ENCODE measurements around the gene SAPCD2.
"Not testable (repeated sequence)": the region's sequence is repeated elsewhere in the genome, so short reads cannot be mapped to it uniquely, and the experiment has no call there.

SAPCD2 gene

DNA sequence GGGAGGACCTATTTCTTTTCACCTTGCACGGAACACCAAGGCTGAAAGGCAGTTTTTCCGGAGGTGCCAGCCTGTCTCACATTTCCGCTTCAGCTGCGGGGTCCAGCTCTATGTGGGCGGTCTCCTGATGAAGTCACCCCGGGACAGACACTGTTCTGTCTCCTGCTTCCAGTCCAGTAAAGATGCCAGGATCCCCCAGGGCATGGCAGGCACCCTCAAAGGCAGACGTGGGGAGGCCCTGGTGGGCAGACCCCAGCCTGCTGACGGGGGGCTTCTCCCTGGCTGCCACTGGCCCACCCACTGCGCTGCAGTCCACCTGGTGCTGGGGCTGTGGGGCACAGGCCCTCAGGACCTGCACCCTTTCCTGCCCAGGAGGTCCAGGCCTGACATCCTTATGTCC, 7.6 kb downstream of the SAPCD2 start:
- not testable (repeated sequence) for DNase-seq

DNA sequence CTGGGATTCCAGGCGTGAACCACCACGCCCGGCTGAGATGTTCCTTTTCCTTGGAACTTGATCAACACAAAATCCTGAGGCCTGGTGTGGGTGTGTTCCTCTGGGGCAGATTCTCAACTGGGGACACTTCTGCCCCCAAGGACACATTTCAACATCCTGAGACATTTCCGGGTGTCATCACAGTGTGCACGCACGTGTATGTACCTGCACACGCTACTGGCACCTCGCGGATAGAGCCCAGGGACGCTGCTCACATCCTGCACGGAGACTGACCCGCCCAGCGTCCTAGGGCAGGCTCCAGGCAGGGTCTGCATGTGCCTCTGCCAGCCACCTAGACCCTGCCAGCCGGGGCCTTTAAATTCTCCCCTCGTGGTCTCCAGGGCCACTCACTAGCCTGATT, 8.0 kb downstream of the SAPCD2 start:
- no peak for DNase-seq

DNA sequence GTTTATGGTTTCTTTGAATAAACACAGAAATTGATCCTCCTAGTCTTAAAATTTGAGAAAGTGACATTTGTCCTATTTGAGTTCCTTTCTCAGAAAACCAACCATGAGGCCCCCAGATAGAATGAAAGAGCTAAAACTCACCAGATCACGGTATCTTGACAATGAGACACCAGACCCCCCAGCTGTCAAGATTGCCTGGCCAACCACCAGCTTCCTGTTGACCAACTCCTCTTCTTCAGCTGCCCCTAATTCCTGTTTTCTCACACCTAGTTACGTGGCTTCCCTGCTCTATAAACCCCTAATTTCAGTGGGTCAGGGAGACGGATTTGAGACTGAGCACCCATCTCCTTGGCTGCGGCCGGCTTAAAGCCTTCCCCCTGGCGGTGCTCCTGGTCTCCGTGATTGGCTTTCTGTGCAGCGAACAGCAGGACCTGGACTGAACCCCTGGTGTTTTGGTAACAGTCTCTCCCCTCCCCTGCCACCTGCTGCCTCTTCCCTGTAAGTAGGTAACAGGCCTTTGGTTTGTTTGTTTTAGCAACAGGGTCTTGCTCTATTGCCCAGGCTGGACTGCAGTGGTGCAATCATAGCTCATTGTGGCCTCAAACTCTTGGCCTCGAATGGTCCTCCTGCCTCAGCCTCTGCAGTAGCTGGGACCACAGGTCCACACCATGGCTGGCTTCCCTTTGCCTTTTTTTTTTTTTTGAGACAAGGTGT, 11.7 kb downstream of the SAPCD2 start:
- no peak for DNase-seq

DNA sequence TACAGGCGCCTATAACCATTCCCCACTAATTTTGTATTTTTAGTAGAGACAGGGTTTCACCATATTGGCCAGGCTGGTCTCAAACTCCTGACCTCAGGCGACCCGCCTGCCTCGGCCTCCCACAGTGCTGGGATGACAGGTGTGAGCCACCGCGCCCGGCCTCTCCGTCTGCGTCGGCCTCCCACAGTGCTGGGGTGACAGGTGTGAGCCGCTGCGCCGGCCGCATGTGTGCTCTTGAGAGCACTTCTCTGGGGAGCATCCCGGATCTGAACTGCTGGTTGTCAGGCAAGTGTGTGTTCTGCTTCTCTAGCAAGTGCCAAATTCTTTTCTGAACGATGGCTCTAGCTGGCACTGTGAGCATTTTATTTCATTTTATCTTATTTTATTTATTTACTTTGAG, 12.8 kb downstream of the SAPCD2 start:
- no peak for DNase-seq

DNA sequence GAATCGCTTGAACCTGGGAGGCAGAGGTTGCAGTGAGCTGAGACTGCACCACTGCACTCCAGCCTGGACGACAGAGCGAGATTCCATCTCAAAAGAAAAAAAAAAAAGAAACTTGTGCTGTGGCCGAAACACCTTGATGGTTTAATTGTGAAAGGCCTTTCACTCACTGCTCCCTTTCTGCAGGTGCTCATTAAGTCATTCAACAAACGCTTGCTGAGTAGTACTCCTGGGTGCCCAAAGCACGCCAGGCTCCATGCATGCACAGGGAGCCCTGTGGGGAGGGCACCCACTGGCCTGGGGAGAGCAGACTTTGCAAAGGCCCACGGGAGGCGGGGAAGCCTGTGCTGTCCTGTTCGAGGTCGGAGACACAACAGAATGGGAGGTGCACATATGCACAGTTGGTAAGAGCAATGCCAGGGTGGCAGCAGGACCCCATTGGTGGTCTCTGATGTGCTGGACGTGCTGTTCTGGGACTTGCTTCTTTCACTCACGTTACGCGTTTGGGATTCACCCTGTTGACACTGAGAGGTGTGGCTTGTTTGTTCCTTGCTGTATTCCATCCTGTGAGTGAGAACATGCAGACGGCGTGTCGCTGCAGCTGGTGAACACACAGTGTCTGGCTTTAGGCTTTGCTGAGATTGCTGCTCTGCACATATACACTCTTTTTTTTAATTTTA, 13.5 kb downstream of the SAPCD2 start:
- DNase-seq: no peak

DNA sequence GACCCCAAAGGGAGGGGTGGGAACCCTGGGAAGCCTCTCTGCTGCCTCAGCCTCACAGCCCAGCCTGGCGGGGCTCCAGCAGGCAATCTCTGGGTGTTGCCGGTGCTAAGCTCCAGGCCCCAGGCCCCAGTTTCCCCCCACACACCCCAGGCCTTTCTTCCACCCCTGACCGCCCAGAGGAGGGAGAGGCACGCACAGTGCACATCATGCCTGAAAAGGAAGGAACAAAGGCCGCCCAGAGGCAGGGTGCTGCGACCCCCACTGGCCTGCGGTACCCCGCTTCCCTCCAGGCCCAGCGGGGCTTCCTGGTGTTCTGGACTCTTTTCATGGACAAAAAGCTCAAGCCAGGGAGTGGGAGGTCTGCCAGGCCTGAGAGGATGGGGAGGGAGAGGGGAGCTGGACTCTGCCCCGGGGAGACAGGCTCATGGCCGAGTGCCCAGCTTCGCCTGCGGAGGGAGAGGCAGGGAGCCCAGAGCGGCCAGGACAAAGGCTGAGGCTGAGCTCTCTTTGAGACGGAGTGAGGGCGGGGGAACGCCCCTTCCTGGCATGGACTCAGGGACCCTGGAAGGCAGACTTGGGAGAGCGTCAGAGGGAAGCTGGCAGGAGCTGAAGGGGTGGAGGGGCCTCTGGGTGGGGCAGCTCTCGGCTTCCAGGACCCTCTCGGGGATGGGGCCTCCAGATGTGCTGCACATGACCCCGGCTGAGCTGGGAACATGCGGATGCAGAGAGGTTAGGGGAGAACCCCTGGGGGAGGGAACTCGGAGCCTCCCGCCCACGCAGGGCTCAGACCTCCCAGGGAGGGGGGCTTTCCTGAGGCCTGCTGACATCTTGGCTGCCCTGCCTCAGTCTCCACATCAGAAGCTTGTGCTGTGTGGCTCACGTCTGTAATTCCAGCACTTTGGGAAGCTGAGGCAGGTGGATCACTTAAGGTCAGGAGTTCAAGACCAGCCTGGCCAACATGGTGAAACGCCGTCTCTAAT, 14.7 kb downstream of the SAPCD2 start:
- DNase-seq: no peak

DNA sequence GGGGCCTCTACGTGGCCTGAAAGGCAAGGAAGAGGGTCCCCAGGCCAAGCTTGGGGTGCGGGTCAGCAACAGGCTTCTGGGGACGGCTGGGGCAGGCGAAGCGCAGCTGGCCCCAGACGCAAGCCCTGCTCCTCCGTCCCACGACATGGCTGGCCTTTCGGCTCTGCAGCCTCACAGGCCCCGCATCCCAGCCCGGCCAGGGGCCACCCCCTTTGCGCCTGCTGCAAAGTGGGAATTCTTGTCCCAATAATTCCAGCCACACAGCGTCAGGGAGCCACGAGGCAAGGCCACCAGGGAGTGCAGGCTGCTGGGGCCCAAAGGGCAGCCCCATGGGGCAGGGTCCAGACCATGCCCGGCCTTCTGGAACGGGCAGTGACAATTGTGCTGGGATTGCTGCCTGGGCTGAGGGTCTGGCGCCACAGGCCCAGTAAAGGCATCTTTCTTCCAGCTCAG, 15.4 kb downstream of the SAPCD2 start:
- no peak for DNase-seq

DNA sequence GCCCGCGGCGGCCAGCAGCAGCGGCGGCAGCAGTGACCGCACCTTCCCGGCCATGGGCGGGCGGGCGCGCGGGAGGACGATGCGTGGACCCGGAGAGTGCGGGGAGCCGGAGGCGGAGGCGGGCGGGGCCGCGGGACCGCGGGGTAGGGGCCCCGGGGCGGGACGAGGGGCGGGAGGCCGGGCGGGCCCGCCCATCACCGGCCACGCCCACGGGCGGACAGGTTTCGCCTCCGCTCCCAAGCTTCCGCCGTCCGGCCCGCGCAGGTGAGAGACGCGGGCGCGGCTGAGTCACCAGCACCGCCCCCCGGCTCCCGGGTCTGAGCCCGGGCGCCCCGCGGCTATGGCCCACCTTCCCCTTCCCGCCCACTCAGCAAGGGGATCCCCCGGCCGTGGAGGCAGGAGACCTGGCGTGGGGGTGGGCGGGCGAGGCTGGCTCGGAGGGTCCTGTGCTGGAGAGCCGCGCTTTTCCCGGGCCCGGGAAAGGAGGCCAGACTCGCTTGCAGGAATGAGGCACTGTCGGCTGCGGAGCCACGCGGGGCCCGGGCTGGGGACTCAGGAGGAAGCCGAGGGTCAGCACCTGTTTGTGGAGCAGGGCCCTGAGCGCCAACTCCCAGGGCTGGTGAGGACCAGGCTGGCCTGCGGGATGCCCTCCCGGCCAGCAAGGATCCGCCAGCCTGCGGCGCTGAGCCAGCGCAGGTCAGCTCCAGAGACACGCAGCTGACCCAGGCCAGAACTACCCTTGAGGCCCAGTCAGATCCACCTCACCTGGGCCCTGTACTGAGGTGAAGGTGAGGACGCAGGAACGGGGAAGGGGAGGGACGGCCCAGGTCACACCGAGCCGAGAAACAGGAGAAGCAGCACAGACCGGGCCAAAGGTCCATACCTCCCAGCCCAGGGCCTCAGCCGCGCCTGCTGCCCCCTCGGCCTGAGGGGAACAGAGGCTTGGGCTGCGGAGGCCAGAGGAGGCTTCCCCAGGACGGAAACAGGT, 16.1 kb downstream of the SAPCD2 start, which contains the start of gene ENTPD2:
Gene ENTPD2, minus strand, starts transcription at position 118 of the 988 bp plus-strand sequence. Its CDS starts 64 bp downstream, at position 54.
- DNase-seq: peak; percentile 77

DNA sequence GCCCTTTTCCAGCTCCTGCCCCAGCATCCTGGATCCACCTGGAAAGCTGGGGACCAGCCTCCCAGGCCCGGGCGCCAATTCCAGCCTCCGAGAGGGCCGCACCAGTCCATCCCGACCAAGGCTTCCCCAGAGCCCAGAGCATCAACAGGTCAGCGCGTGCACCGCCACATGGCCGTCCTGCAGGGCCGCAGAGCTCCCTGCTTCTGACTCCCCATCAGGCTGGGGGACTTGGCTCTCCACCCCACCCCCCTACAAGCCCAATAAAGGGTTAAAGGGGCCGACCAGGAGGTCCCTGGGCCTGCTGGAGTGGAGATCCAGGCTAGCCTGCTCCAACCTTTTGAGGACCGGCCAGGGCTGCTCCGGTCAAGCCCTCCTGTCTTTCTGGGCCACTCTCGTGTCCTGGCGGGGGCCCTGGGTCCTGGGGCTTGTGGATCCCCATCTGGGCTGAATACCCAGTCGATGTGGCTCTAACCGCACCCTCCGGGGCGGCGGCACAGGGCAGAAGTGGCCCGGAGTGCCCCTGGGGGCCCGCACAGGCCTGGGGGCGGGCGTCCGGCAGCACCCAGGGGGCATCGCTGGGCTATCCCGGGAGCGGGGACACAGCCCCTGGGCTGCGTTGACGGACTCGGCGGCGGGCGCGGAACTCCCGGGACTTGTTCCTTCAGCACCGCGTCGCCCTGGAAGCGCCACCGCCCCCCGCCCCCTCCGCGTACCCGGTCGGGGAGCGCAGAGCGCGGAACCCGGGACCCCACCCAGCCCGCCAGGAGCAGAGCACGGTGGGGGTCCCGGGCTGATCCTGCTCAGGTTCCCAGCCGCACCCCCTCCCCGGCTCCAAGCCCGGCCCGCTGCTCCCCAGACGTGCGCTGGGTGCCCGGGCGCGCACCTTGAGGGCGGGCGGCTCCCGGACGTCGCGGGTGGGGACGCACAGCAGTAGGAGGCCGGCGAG, 17.1 kb downstream of the SAPCD2 start:
- DNase-seq: peak; percentile 68

DNA sequence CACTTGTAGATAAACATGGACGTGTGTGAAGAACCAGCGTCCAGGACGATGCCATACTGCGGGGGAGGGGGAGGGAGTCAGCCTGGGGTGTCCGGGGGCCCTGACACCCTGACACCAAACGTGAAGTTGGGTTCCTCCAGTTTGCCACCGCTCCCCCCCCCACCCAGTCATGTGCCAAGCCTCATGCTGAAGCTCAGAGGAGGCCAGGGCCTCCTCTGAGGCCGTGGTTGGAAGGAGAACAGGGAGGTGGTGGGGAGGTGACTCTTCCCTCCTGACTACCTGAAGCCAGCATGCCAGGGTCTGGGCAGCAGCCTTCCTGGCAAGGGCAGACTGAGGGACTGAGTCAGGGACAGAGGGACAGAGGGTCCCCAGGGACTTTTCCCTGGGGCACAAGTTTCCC, 18.1 kb downstream of the SAPCD2 start:
- DNase-seq: no peak

DNA sequence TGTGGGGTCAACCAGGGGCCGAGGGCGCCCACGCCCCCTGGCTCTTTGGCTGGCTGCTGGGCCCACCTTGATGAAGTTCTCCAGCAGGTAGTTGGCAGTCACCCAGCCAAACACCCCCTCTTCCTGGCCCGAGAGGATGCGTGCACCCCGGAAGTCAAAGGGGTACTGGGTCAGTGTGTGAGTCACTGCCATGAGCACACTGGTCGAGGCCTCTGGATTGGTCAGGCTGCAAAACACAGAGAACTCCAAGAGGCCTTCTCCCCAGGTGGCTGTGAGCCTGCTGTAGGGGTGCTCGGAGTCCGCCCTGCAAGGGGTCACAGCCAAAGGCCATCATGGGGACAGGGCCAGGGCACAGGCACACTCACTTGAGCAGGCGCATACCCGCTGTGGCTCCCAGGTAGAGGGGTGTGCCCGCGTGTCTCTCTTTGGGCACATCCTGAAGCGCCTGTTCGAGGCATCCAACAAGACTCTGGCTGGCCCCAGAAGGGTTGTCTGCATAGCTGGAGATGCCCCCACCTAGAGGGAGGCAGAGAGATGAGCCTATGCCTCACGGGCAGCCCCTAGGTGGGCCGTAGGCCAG, 19.1 kb downstream of the SAPCD2 start:
- DNase-seq: no peak

DNA sequence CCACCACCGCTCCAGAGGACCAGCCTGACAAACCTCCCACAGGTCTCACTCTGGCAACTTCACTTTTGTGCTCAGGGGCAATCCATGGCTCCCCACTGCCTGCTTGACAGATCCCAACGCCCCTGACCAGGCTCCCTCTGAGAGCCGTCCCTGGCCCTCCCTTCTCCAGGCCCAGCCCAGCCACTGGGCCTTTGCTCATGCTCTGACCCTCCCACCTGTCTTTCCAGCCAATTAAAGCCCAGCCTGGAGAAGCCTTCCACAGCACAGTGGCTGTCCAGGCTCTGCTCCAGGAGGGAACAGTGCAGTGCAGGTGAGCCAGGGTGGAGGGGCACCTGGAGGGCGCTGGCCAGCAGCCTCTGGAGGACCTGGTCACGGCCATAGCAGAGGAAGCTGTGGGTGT, 19.8 kb downstream of the SAPCD2 start:
- DNase-seq: peak; percentile 71

DNA sequence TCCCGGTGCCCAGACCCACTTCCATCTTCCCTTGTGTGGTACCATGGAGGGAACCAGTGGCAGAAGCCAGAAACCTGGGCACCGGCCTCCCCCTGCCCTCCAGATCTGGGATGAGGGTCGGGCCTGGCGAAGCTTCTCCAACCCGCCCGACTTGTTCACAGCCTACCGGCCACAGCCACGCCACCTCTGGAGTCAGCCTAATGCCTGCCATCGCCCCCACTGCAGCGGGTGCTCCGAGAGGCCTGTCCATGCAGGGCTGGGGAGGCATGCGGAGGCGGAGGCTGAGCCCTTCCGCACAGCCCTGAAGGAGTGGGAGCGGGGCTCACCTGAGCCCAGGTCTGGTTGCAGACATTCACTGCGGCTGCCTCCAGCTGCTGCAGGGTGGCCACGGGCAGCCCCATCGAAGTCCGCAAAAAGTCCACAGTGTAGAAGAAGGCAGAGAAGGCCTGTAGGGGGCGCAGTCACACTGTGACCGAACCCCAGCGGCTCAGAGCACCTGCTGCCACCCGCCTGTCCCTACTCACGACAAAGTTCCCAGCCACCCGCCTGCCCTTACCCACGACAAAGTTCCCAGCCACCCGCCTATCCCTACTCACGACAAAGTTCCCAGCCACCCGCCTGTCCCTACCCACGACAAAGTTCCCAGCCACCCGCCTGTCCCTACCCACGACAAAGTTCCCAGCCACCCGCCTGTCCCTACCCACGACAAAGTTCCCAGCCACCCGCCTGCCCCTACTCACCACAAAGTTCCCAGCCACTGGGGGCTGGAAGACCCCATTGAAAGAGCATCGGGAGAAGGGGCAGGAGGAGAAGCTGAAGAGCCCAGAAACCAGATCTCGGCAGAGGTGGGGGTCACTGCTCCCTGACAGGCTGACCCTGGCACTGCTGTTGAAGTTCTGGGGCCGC, 20.6 kb downstream of the SAPCD2 start:
- peak; percentile 94 for DNase-seq

DNA sequence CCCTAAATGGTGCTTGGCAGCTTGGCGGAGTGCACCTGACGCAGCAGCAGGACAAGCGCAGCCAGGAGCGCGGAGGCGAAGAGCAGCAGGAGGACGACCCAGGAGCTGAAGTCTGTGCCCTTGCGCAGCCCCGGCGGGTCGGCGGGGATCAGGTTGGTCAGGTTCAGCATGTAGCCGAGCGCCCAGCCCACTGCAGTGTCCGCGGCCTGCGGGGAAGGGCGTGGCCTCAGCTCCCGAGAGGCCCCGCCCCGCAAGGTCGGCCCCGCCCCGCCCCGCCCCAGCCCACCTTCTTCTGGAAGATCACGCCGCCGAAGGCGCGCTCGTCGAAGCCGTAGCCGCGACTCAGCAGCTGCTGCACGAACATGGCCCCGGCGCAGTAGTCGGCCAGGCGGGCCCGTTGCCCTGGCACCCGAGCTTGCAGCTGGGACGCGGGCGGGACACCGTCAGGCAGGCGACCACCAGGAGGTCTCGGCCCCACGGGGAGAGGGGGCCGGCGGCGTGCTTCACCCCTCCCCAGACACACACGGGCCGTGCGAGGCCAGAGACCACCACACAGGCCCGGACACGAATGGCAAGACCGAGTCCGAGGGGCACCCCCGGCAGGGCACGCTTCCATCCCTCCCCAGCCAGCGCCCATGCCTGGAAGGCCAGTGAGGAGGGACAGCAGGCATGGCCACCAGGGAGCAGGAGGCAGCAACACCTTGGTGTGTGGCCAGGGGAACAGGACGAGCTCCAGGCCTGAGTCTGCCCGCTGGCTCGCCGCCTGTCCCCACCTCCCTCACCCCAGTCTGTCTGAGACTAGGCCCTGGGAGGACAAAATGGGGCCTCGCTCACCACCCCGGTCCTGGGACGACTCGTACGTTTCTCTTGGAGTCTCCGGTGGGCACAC, 21.5 kb downstream of the SAPCD2 start:
- DNase-seq: peak; percentile 31

DNA sequence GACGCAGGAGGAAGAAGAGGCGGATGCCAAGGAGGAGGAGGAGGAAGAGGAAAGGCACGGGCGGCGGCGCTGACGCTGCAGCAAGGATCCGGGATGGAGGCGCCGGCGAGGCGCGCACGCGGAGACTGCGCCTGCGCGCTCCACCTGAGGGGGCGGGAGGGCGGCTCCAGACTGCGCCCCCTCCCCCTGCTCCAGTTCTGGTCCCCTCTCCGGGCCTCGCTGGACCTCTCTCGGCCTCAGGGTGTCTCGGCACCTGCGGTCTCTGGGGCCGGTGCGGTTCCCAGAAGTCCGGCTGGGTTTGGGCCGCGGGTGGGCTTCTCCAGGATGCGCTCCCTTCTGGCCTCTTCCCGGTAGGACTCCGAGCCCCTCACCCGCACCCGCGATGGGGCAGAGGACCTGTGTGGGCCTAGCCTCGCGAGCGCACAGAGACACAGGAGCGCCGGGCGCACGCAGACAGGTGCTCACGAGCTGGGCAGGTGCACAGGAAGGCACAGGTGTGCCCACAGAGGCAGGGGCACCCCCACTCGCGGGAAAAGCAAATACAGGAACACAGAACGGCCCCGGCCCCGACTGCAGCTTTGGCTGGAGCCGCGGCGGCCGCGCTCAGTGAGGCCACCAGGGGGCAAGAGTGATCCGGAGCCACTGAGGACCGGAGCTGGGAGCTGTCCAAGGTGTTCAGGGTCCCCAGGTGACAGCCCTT, 24.1 kb downstream of the SAPCD2 start, which contains the start of gene NPDC1:
Gene NPDC1, minus strand, starts transcription at position 90 of the 700 bp plus-strand sequence. CDS start 188 bp downstream, outside the sequence.
- DNase-seq: peak; percentile 100

DNA sequence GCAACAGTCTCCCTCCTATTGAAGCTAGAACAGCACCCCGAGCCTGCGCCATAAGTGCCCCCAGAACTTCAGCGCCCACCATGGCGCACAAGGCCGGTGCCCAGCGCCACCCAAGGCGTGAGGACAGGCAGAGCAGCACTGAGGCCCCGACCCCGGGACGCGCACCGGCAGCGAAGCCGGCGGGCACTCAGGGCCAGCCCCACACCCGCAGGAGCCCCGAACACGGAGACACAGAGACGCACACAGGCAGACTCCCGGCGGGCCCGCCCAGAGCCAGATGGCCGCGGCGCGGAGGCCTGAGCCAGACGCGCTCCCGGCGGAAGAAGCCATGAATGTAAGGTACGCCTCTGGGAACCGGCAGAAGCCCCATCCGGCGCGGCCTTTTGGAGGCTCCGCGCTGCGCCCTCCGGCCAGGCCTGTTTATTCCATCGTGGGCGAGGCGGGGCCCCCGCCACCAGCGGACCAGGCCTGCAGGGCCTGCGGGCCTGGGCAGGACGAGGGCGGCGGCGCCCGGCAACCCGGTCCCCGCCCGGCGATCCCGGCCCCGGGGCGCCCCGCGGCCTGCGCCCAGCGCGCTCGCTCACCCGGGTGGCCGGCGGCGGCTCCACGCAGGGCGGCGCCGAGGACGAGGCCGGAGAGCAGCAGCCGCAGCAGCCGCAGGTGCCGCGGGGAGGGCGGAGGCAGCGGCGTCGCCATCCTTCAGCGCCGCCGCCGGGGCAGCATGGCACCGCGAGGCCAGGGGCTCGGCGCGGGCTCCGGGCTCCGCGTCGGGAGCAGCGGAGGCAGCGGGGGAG, 24.9 kb downstream of the SAPCD2 start:
- DNase-seq: peak; percentile 67
